H1 (cell line): ENCODE data around the gene MAP4K4. TPM values are rescaled to one million over a fixed set of nuclear protein-coding genes. Genes with fewer than 3 reads are reported as not detected.

ENCODE experiments used
- CTCF ChIA-PET: fragments of 300-600 bp; sonication (Branson Sonifier 250); formaldehyde crosslinking; loops from one replicate; lab custom pipeline; 2021; ENCODE audit not compliant: partially characterized antibody; lab: Charles Lee
- POLR2A ChIA-PET: fragments of 300-600 bp; sonication (Branson Sonifier 250); formaldehyde crosslinking; loops from one replicate; lab custom pipeline; 2021; ENCODE audit warnings: inconsistent platforms; ENCODE audit not compliant: partially characterized antibody; lab: Charles Lee
- DNase-seq, 2 experiments: peaks; one replicate each; pipeline versions ENCODE4 v3.0.0 to v3.0.0-alpha.2; 2010 to 2022; ENCODE audit warnings: low spot score in 2 of 2, low read depth in 1 of 2, mixed read lengths in 1 of 2
- FAIRE-seq: peaks from 2 replicates; lab custom pipeline; 2011; peaks lifted over from hg19 to GRCh38; lab: Jason Lieb, UNC
- H2AFZ ChIP-seq: 2 replicates; pipeline ENCODE4 v1.8.1; 2012; ENCODE audit warnings: low read length, inconsistent platforms
- H2AK5ac ChIP-seq: 2 replicates; pipeline ENCODE4 v1.6.1; 2013; ENCODE audit warnings: low read depth, low read length
- H2BK120ac ChIP-seq: replicated peaks from 2 replicates; pipeline ENCODE3; 2013; ENCODE audit warnings: low read depth, low read length, inconsistent platforms
- H2BK12ac ChIP-seq: 2 replicates; pipeline ENCODE4 v1.6.1; 2013; ENCODE audit warnings: low read depth, low read length
- H2BK15ac ChIP-seq: 2 replicates; pipeline ENCODE4 v1.6.1; 2013; ENCODE audit warnings: low read length
- H2BK20ac ChIP-seq: 2 replicates; pipeline ENCODE4 v1.6.1; 2013; ENCODE audit warnings: low read length
- H2BK5ac ChIP-seq: 2 replicates; pipeline ENCODE4 v1.6.1; 2013; ENCODE audit warnings: low read depth, low read length
- H3K14ac ChIP-seq: 2 replicates; pipeline ENCODE4 v1.6.1; 2013; ENCODE audit warnings: inconsistent platforms; ENCODE audit not compliant: insufficient read length
- H3K18ac ChIP-seq: 2 replicates; pipeline ENCODE4 v1.6.1; 2013; ENCODE audit warnings: low read length; ENCODE audit errors: extremely low read depth
- H3K23ac ChIP-seq: 2 replicates; pipeline ENCODE4 v1.6.1; 2013; ENCODE audit warnings: inconsistent platforms; ENCODE audit not compliant: insufficient read length
- H3K23me2 ChIP-seq: 2 replicates; pipeline ENCODE4 v1.6.1; 2013; ENCODE audit warnings: low read depth, low read length
- H3K27ac ChIP-seq: 2 replicates; pipeline ENCODE4 v1.6.1; 2011; ENCODE audit warnings: low read depth, low read length, inconsistent platforms
- H3K27me3 ChIP-seq, 4 experiments: replicated peaks in 1 of 4; 1 replicate in 1 of 4; 2 replicates in 3 of 4; pipeline versions ENCODE4 v1.6.1 to v1.8.1; 2011 to 2013; ENCODE audit warnings: low read length in 3 of 4, mild to moderate bottlenecking in 3 of 4, inconsistent platforms in 2 of 4, mixed read lengths in 2 of 4, moderate library complexity in 1 of 4; ENCODE audit not compliant: control insufficient read depth in 3 of 4, insufficient read depth in 3 of 4; ENCODE audit errors: extremely low read depth in 1 of 4
- H3K36me3 ChIP-seq, 4 experiments: 2 replicates each; pipeline versions ENCODE4 v1.6.1 to v1.8.1; 2011 to 2013; ENCODE audit warnings: mild to moderate bottlenecking in 4 of 4, low read length in 3 of 4, moderate library complexity in 2 of 4, control low read depth in 1 of 4, inconsistent platforms in 1 of 4; ENCODE audit not compliant: insufficient read depth in 4 of 4, control insufficient read depth in 2 of 4
- H3K4ac ChIP-seq: replicated peaks from 2 replicates; pipeline ENCODE3; 2013; ENCODE audit warnings: low read length, low read depth, mixed read lengths, inconsistent platforms; ENCODE audit not compliant: insufficient read length
- H3K4me1 ChIP-seq, 4 experiments: replicated peaks in 1 of 4; 1 replicate in 1 of 4; 2 replicates in 3 of 4; pipeline versions ENCODE4 v1.6.1 to v1.8.1; 2011 to 2013; ENCODE audit warnings: low read length in 3 of 4, inconsistent platforms in 2 of 4, mixed read lengths in 1 of 4; ENCODE audit not compliant: insufficient read depth in 4 of 4, control insufficient read depth in 3 of 4
- H3K4me2 ChIP-seq, 2 experiments: 2 replicates each; pipeline versions ENCODE4 v1.6.1 to v1.8.1; 2011 to 2013; ENCODE audit warnings: low read depth in 2 of 2, low read length in 2 of 2, control low read depth in 1 of 2, inconsistent platforms in 1 of 2, mild to moderate bottlenecking in 1 of 2; ENCODE audit not compliant: insufficient read depth in 1 of 2
- H3K4me3 ChIP-seq, 4 experiments: fragments of 200-600, 300-600 bp in 1 of 4; sonication (generic), shearing (Covaris generic), sonication (Bioruptor Twin) in 1 of 4; 2 replicates each; pipeline versions ENCODE4 v1.5.1 to v1.8.1; 2011 to 2016; ENCODE audit warnings: low read length in 4 of 4, low read depth in 3 of 4, control low read depth in 2 of 4, inconsistent platforms in 2 of 4, mild to moderate bottlenecking in 2 of 4, mixed read lengths in 1 of 4, moderate library complexity in 1 of 4; ENCODE audit not compliant: insufficient read depth in 2 of 4; ENCODE audit errors: extremely low read depth in 1 of 4
- H3K56ac ChIP-seq: replicated peaks from 2 replicates; pipeline ENCODE3; 2013; ENCODE audit warnings: low read depth, mild to moderate bottlenecking, mixed read lengths, low read length, inconsistent platforms; ENCODE audit not compliant: insufficient read length
- H3K79me1 ChIP-seq: 2 replicates; pipeline ENCODE4 v1.6.1; 2013; ENCODE audit warnings: low read depth, low read length, control low read depth
- H3K79me2 ChIP-seq, 2 experiments: 2 replicates each; pipeline versions ENCODE4 v1.6.1 to v1.8.1; 2012 to 2013; ENCODE audit warnings: low read length in 2 of 2, mild to moderate bottlenecking in 2 of 2, inconsistent platforms in 1 of 2; ENCODE audit not compliant: insufficient read depth in 2 of 2, control insufficient read depth in 1 of 2
- H3K9ac ChIP-seq, 4 experiments: replicated peaks in 1 of 4; 1 replicate in 1 of 4; 2 replicates in 3 of 4; pipeline versions ENCODE4 v1.6.1 to v1.8.1; 2011 to 2013; ENCODE audit warnings: low read depth in 3 of 4, low read length in 3 of 4, control low read depth in 2 of 4, mild to moderate bottlenecking in 2 of 4, moderate library complexity in 2 of 4, inconsistent platforms in 1 of 4; ENCODE audit errors: extremely low read depth in 1 of 4
- H3K9me3 ChIP-seq, 2 experiments: 2 replicates each; pipeline versions ENCODE4 v1.6.1 to v1.8.1; 2012 to 2013; ENCODE audit warnings: mild to moderate bottlenecking in 2 of 2, moderate library complexity in 2 of 2, control low read depth in 1 of 2, inconsistent platforms in 1 of 2, low read depth in 1 of 2, low read length in 1 of 2, mixed read lengths in 1 of 2; ENCODE audit not compliant: insufficient read depth in 2 of 2
- H4K20me1 ChIP-seq, 2 experiments: replicated peaks in 1 of 2; 2 replicates each; pipeline versions ENCODE3 to v1.8.1; 2011 to 2013; ENCODE audit warnings: inconsistent platforms in 2 of 2, low read length in 2 of 2, mild to moderate bottlenecking in 1 of 2; ENCODE audit not compliant: insufficient read depth in 2 of 2, control insufficient read depth in 1 of 2
- H4K5ac ChIP-seq: 2 replicates; pipeline ENCODE4 v1.6.1; 2013; ENCODE audit warnings: low read length, low read depth, mixed read lengths, inconsistent platforms; ENCODE audit not compliant: insufficient read length
- H4K8ac ChIP-seq: 2 replicates; pipeline ENCODE4 v1.8.0; 2013; ENCODE audit warnings: mild to moderate bottlenecking, moderate library complexity, low read length, inconsistent platforms; ENCODE audit not compliant: insufficient read depth; ENCODE audit errors: extremely low read depth
- H4K91ac ChIP-seq: replicated peaks from 2 replicates; pipeline ENCODE3; 2013; ENCODE audit warnings: low read length, mixed read lengths, inconsistent platforms; ENCODE audit not compliant: insufficient read length
- BACH1 ChIP-seq: IDR thresholded peaks from 2 replicates; pipeline ENCODE4 v1.6.1; 2012; ENCODE audit warnings: low read length, improper control_type of control experiment
- CBX8 ChIP-seq: fragments of 300-800, 300-1000 bp; sonication (generic); IDR thresholded peaks from 2 replicates; pipeline ENCODE4 v1.7.1; 2016; ENCODE audit warnings: low read depth, low read length, borderline replicate concordance
- CREB1 ChIP-seq: IDR thresholded peaks from 2 replicates; pipeline ENCODE4 v1.6.1; 2012; ENCODE audit warnings: inconsistent platforms
- MAFK ChIP-seq: IDR thresholded peaks from 2 replicates; pipeline ENCODE4 v1.6.1; 2012; ENCODE audit warnings: low read depth, mild to moderate bottlenecking, improper control_type of control experiment, low read length
- POLR2AphosphoS5 ChIP-seq: IDR thresholded peaks from 2 replicates; pipeline ENCODE4 v1.6.1; 2011; ENCODE audit warnings: low read depth, low read length
- POU5F1 ChIP-seq: IDR thresholded peaks from 2 replicates; pipeline ENCODE4 v1.6.1; 2011; ENCODE audit warnings: low read depth, mild to moderate bottlenecking, low read length, moderate library complexity
- RBBP5 ChIP-seq: IDR thresholded peaks from 2 replicates; pipeline ENCODE4 v1.7.1; 2012; ENCODE audit warnings: low read depth, mild to moderate bottlenecking, inconsistent platforms, low read length, moderate library complexity, borderline replicate concordance
- RFX5 ChIP-seq: IDR thresholded peaks from 2 replicates; pipeline ENCODE4 v1.6.1; 2011; ENCODE audit warnings: low read depth, low read length, improper control_type of control experiment, borderline replicate concordance
- RNF2 ChIP-seq: fragments of 200-900, 300-1000 bp; sonication (generic); IDR thresholded peaks from 2 replicates; pipeline ENCODE4 v1.7.1; 2016; ENCODE audit warnings: borderline replicate concordance, low read depth, mild to moderate bottlenecking, antibody characterized with exemption, low read length; ENCODE audit not compliant: poor library complexity, severe bottlenecking; ENCODE audit errors: missing control alignments
- SUZ12 ChIP-seq: fragments of 200-600 bp; sonication (generic); IDR thresholded peaks from 2 replicates; pipeline ENCODE4 v1.6.1; 2012; ENCODE audit warnings: mild to moderate bottlenecking, inconsistent platforms, low read length, moderate library complexity, mixed read lengths
- WGBS, 2 experiments: shearing (Covaris generic) in 1 of 2; methylation state at CpG; one replicate each; pipeline versions ENCODE4 v1.1.6 to v1.1.7; 2013 to 2015; ENCODE audit warnings: low lambda C conversion rate in 2 of 2, mixed read lengths in 2 of 2, inconsistent platforms in 1 of 2, low coverage in 1 of 2, missing lambda C conversion rate in 1 of 2; ENCODE audit not compliant: insufficient replicate concordance in 2 of 2, insufficient coverage in 1 of 2, insufficient read length in 1 of 2; ENCODE audit errors: extremely low coverage in 1 of 2, missing lambda C conversion rate in 1 of 2; 5-methylcytosine and 5-hydroxymethylcytosine counted together
- polyA plus RNA-seq, 7 experiments: library from polyadenylated mRNA; depleted of rRNA in 3 of 7; stranded (reverse) in 5 of 7; unstranded in 2 of 7; fragments of >200 nt in 5 of 7; fragments of 200-250 nt in 2 of 7; gene quantifications; 1 replicate in 5 of 7; 2 replicates in 1 of 7; 4 replicates in 1 of 7; pipeline versions ENCODE4 v1.2.1 to v1.2.3, GENCODE V29; 2011 to 2013; ENCODE audit warnings: missing spikeins in 2 of 7, mixed read lengths in 2 of 7
- total RNA-seq: library from RNA; stranded (reverse); fragmentation: NEBNext Ultra II Directional; extraction: Animal tissue kit (Norgen Biotek cat#: 25700); gene quantifications from 2 replicates; pipeline ENCODE4 v1.2.1, GENCODE V29; 2021
- TF ChIP-seq, protein P1 (sequence below): IDR thresholded peaks from 2 replicates; pipeline ENCODE4 v1.6.1; 2012; ENCODE audit warnings: low read length, inconsistent platforms

MAP4K4 gene
- total and polyA plus RNA-seq, 2 of the 8 experiments (the other 6 are each of a cell fraction or from before 2014, with no cell fraction given) = 53.2 to 138 TPM

DNA sequence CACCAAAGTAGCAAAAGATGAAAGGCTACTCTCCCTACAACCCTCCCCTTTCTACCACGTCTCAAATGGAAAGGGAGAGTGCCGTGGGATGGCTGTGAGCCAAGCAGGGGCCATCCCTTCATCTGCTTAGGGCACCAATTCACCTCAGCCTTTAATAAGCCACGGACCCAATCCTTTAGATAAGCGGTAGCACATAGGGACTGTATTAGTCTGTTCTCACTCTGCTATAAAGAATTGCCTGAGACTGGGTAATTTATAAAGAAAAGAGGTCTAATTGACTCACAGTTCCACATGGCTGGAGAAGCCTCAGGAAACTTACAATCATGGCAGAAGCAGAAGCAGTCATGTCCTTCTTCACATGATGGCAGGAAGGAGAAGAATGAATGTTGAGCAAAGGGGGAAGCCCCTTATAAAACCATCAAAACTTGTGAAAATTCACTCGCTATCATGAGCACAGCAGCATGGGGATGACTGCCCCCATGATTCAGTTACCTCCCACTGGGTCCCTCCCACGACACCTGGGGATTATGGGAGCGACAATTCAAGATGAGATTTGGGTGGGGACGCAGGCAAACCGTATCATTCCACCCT is 208.3 kb downstream of the MAP4K4 start:
- Histone ChIP-seq H2AK5ac (no peak overlapping the region), H3K79me2 (no peaks in the 10 kb centered on the region), H3K23ac (no peak overlapping the region), H4K20me1 (no peaks in the 10 kb centered on the region), H2AFZ (no peak overlapping the region), H3K27me3 (no peaks in the 10 kb centered on the region), H2BK120ac (no peak overlapping the region), H3K4me2 (no peak overlapping the region), H3K4me3 (no peak overlapping the region), H2BK12ac (no peak overlapping the region), H4K8ac (no peak overlapping the region), H3K56ac (no peak overlapping the region), H2BK15ac (no peak overlapping the region), H3K27ac (no peak overlapping the region), H3K4ac (no peak overlapping the region), H3K9ac (no peak overlapping the region), H3K4me1 (peaks cover 0 to 3% (median 0%) of the 10 kb centered on the region in 4 experiments; a peak in 1 of 7 replicates), H4K91ac (no peak overlapping the region), H3K23me2 (no peaks in the 10 kb centered on the region), H3K79me1 (no peaks in the 10 kb centered on the region), H3K14ac (no peak overlapping the region), H2BK5ac (no peak overlapping the region), H3K36me3 (0 out of 8 replicates have a peak, but pooled peaks cover 0 to 3% (median 0%) of the 10 kb centered on the region in 4 experiments), H4K5ac (no peak overlapping the region), H3K18ac (no peak overlapping the region), H3K9me3 (peaks cover 17 to 36% of the 10 kb centered on the region in 2 experiments), H2BK20ac (no peak overlapping the region)
- WGBS, 2 experiments = 87% methylated on average over 9 of the region's 9 CpGs; no CpG with 5 or more reads in 1 of the 2 experiments
- DNase-seq = no peak
- ChIA-PET CTCF (no interaction called here), POLR2A (no interaction called here)
- no peak for FAIRE-seq
- no peak for TF ChIP-seq RFX5
- TF ChIP-seq RNF2 = no peak
- TF ChIP-seq SUZ12 = no peak
- no peak for TF ChIP-seq MAFK
- no peak for TF ChIP-seq BACH1
- TF ChIP-seq, protein P1, sequence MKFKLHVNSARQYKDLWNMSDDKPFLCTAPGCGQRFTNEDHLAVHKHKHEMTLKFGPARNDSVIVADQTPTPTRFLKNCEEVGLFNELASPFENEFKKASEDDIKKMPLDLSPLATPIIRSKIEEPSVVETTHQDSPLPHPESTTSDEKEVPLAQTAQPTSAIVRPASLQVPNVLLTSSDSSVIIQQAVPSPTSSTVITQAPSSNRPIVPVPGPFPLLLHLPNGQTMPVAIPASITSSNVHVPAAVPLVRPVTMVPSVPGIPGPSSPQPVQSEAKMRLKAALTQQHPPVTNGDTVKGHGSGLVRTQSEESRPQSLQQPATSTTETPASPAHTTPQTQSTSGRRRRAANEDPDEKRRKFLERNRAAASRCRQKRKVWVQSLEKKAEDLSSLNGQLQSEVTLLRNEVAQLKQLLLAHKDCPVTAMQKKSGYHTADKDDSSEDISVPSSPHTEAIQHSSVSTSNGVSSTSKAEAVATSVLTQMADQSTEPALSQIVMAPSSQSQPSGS = no peak
- TF ChIP-seq POU5F1 = no peak
- no peak for TF ChIP-seq POLR2AphosphoS5
- no peak for TF ChIP-seq RBBP5
- TF ChIP-seq CBX8 = no peak
- no peak for TF ChIP-seq CREB1
